PC-9 (cell line): ENCODE measurements around the gene CCDC138. TPM values are rescaled to one million over a fixed set of nuclear protein-coding genes. Genes with fewer than 3 reads are reported as not detected.

Source experiments
- BruUV-seq: library from RNA; stranded (reverse); fragments of 400-500 nt; replicated peaks from 2 replicates; lab custom pipeline; 2021; lab: Mats Ljungman, UMichigan
- CTCF ChIA-PET: fragments of 300-600 bp; sonication (Branson Sonifier 250); formaldehyde crosslinking; loops from one replicate; lab custom pipeline; 2022; ENCODE audit warnings: antibody characterized with exemption; lab: Charles Lee
- POLR2A ChIA-PET: fragments of 300-600 bp; sonication (Branson Sonifier 250); formaldehyde crosslinking; loops from one replicate; lab custom pipeline; 2022; ENCODE audit warnings: antibody characterized with exemption; ENCODE audit not compliant: unreplicated experiment; lab: Charles Lee
- DNase-seq, 2 experiments: peaks; one replicate each; pipeline versions ENCODE4 v3.0.0 to v3.0.0-alpha.2; 2015 to 2022; ENCODE audit warnings: mixed read lengths in 1 of 2
- H2AFZ ChIP-seq: fragments of 200-600 bp; sonication (generic); 2 replicates; pipeline ENCODE4 v1.8.1; 2017; ENCODE audit warnings: antibody characterized with exemption
- H3F3A ChIP-seq: fragments of 200-600 bp; sonication (generic); 2 replicates; pipeline ENCODE4 v1.8.1; 2017; ENCODE audit warnings: antibody characterized with exemption, mild to moderate bottlenecking, low read depth; ENCODE audit not compliant: insufficient read depth
- H3K27ac ChIP-seq: fragments of 200-600 bp; sonication (generic); 2 replicates; pipeline ENCODE4 v1.6.1; 2016; ENCODE audit warnings: mixed run types
- H3K27me3 ChIP-seq: fragments of 200-600 bp; sonication (generic); 2 replicates; pipeline ENCODE4 v1.6.1; 2016; ENCODE audit warnings: low read depth, mixed run types; ENCODE audit not compliant: insufficient read depth
- H3K36me3 ChIP-seq: fragments of 200-600 bp; sonication (generic); 2 replicates; pipeline ENCODE4 v1.6.1; 2016; ENCODE audit warnings: low read depth, mixed run types
- H3K4me1 ChIP-seq: fragments of 200-600 bp; sonication (generic); replicated peaks from 2 replicates; pipeline ENCODE4 v1.6.1; 2016; ENCODE audit warnings: mixed run types; ENCODE audit not compliant: insufficient read depth
- H3K4me2 ChIP-seq: fragments of 200-600 bp; sonication (generic); 2 replicates; pipeline ENCODE4 v1.6.1; 2017; ENCODE audit warnings: mixed run types
- H3K4me3 ChIP-seq: fragments of 200-600 bp; sonication (generic); 2 replicates; pipeline ENCODE4 v1.6.1; 2016; ENCODE audit warnings: mixed run types
- H3K79me2 ChIP-seq: fragments of 200-600 bp; sonication (generic); 2 replicates; pipeline ENCODE4 v1.6.1; 2017; ENCODE audit warnings: low read depth, mixed run types
- H3K9me2 ChIP-seq: fragments of 200-600 bp; sonication (generic); 2 replicates; pipeline ENCODE4 v1.8.1; 2017; ENCODE audit warnings: mild to moderate bottlenecking; ENCODE audit not compliant: insufficient read depth
- H3K9me3 ChIP-seq: fragments of 200-600 bp; sonication (generic); 2 replicates; pipeline ENCODE4 v1.8.1; 2016; ENCODE audit warnings: low read depth; ENCODE audit not compliant: insufficient read depth
- H4K20me1 ChIP-seq: fragments of 200-600 bp; sonication (generic); 2 replicates; pipeline ENCODE4 v1.8.1; 2017; ENCODE audit not compliant: insufficient read depth
- EZH2 ChIP-seq: fragments of 200-600 bp; sonication (generic); IDR thresholded peaks from 2 replicates; pipeline ENCODE4 v1.8.0; 2017; ENCODE audit warnings: antibody characterized with exemption, low read depth
- intact Hi-C: fragments of 100-400 bp; cut with micrococcal nuclease; formaldehyde crosslinking; loops from one replicate; pipeline ENCODE4 v1.10.0; 2022; ENCODE audit not compliant: unreplicated experiment
- total RNA-seq: library from RNA; stranded (reverse); gene quantifications from 2 replicates; pipeline ENCODE4 v1.2.3, GENCODE V29; 2021
- TF ChIP-seq, protein P1 (sequence below): fragments of 200-600 bp; sonication (generic); conservative IDR thresholded peaks from 2 replicates; pipeline ENCODE4 v1.6.1; 2017; ENCODE audit warnings: mixed run types, antibody characterized with exemption, mild to moderate bottlenecking, moderate library complexity

The CCDC138 gene
- total RNA-seq, 1 experiment from 2014 or later = 10.1 TPM

DNA sequence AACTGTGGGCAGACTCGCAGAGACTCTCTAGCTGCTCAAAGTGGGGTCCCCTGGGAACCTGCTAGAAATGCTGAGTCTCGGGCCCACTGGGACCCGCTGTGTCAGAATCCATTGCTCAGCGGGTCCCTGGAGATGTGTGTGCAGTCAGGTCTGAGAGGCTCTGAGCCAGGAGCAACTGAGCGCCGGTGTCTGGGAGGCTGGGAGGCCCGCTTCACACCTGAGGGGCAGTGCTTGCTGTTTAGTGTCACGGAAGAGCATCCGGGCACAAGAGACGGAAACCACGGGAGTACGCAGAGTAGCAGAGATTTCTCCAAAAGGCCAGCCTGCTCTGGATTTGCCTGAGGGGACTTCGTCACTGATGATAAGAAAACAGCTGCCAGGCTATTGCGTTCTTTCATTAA is 132.4 kb downstream of the CCDC138 start:
- TF ChIP-seq, protein P1, sequence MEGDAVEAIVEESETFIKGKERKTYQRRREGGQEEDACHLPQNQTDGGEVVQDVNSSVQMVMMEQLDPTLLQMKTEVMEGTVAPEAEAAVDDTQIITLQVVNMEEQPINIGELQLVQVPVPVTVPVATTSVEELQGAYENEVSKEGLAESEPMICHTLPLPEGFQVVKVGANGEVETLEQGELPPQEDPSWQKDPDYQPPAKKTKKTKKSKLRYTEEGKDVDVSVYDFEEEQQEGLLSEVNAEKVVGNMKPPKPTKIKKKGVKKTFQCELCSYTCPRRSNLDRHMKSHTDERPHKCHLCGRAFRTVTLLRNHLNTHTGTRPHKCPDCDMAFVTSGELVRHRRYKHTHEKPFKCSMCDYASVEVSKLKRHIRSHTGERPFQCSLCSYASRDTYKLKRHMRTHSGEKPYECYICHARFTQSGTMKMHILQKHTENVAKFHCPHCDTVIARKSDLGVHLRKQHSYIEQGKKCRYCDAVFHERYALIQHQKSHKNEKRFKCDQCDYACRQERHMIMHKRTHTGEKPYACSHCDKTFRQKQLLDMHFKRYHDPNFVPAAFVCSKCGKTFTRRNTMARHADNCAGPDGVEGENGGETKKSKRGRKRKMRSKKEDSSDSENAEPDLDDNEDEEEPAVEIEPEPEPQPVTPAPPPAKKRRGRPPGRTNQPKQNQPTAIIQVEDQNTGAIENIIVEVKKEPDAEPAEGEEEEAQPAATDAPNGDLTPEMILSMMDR = no peak
- no peak for TF ChIP-seq EZH2
- no peaks in the 10 kb centered on the region for H3K27me3 ChIP-seq
- no TSS peak for BruUV-seq
- no peaks in the 10 kb centered on the region for H4K20me1 ChIP-seq
- peaks cover 10% of the 10 kb centered on the region; the same call in 1 of the 2 replicates for H3F3A ChIP-seq
- H2AFZ ChIP-seq = no peak overlapping the region
- intact Hi-C loops = no loop called here
- H3K9me3 ChIP-seq = no peaks in the 10 kb centered on the region
- H3K27ac ChIP-seq = no peak overlapping the region
- DNase-seq = peak in 1 of 2 experiments; percentile 65
- no peaks in the 10 kb centered on the region for H3K79me2 ChIP-seq
- no peak overlapping the region for H3K4me3 ChIP-seq
- no peak overlapping the region for H3K4me2 ChIP-seq
- ChIA-PET CTCF (no interaction called here), POLR2A (no interaction called here)
- no peaks in the 10 kb centered on the region for H3K9me2 ChIP-seq
- H3K36me3 ChIP-seq = no peaks in the 10 kb centered on the region
- peaks cover 28% of the 10 kb centered on the region for H3K4me1 ChIP-seq

DNA sequence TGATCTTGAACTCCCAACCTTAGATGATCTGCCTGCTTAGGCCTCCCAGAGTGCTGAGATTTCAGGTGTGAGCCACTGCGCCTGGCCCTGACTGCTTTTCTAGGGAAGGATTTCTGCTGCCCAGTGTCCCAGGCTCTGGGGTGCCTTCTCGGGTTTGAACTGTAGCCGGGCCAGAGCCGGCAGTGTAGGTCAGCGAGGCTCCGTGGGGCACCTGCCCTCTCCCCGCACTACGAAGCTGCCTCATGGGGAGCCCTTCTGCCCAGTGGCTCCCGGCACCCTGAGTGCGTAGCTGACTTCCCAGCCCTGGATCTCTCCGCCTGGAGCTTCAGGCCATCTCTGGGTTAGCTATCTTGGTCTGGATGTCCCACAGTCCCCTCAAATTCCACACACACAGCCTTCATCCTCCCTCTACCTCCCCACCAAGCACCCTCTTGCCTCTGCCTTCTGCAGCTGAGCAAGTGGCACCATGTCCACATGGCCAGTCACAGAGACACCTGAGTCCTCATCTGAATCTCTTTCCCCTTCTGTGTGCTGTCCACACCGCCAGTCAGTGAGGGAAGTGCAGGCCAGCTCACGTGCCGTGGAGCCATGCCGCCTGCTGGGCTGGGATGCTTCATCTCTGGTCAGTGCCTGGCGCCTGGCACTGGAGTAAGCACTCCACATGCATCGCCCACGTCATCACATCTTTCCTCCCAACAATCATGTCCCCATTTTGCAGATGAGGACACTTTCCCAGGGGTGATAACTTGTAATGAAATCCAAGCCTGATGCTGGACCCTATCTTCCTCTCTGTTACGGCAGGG is 133.2 kb downstream of the CCDC138 start:
- Histone ChIP-seq H3F3A (peaks cover 10% of the 10 kb centered on the region; the same call in 1 of the 2 replicates), H3K79me2 (no peaks in the 10 kb centered on the region), H3K4me1 (peaks cover 28% of the 10 kb centered on the region), H2AFZ (no peak overlapping the region), H3K9me2 (no peaks in the 10 kb centered on the region), H3K36me3 (no peaks in the 10 kb centered on the region), H3K4me2 (no peak overlapping the region), H4K20me1 (no peaks in the 10 kb centered on the region), H3K4me3 (no peak overlapping the region), H3K27me3 (no peaks in the 10 kb centered on the region), H3K27ac (no peak overlapping the region), H3K9me3 (no peaks in the 10 kb centered on the region)
- no TSS peak for BruUV-seq
- TF ChIP-seq, protein P1 = no peak
- no peak for TF ChIP-seq EZH2
- ChIA-PET CTCF (no interaction called here), POLR2A (no interaction called here)
- DNase-seq = no peak
- intact Hi-C loops = no loop called here

DNA sequence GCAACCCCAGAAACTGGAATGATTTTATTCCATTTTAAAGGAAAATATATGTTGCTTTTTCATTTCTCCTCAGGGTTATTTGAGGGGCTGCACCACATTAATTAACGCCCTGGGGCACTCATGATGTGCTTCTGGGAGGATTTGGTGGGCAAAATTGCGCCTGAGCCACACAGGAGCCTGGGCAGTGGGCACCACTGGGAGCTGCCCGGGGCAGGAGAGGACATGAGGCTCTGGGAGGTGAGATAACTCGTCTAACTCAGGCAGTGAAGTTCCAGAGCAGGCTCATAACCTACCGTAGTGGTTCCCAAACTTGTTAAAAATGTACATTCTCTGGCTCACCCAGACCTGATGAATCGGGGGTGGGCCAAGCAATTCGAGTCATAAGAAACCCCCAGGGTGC is 134.1 kb downstream of the CCDC138 start:
- Histone ChIP-seq H3K4me1 (peaks cover 28% of the 10 kb centered on the region), H3K9me2 (no peaks in the 10 kb centered on the region), H3K9me3 (no peaks in the 10 kb centered on the region), H3K4me3 (no peak overlapping the region), H3K4me2 (no peak overlapping the region), H3K27ac (no peak overlapping the region), H3K79me2 (no peaks in the 10 kb centered on the region), H4K20me1 (no peaks in the 10 kb centered on the region), H2AFZ (no peak overlapping the region), H3K36me3 (no peaks in the 10 kb centered on the region), H3F3A (peaks cover 10% of the 10 kb centered on the region; the same call in 1 of the 2 replicates), H3K27me3 (no peaks in the 10 kb centered on the region)
- ChIA-PET POLR2A (no interaction called here), CTCF (no interaction called here)
- no peak for TF ChIP-seq EZH2
- TF ChIP-seq, protein P1 = no peak
- no peak for DNase-seq
- BruUV-seq = no TSS peak
- intact Hi-C loops = no loop called here
